ENCODE measurements around the gene KLHL29. TPM values are rescaled to one million over a fixed set of nuclear protein-coding genes. Genes with fewer than 3 reads are reported as not detected.

Gene KLHL29
- total RNA-seq, 1 experiment from 2014 or later: 2.4 TPM

DNA sequence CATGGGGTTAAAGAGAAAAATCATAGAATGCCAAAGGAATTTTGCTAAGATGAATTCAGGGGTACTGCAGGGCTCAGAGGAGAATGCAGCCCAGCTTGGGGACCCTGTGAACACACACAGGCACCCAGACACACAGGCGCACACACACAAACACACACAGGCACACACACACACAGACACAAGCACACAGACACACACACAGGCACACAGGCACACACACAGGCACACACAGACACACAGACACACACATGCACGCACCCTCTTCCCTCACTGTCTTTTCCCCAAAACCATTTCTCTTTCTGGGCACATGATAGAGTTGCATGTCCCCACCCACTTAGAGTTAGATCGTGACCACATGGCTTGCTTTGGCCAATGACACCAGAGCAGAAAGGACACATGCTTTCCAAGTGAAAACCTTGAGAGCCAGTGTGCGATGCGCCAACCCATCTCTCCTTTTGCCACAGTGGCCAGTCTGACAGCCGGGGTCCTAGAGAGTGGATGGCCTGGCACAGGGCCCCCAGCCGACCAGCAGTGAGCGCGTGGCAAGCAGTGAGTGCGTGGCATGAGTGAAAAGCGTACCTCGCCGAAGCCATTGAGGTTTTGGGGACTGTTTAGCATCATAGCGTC, 163.3 kb downstream of the KLHL29 start:
- peaks cover 11 to 18% of the 10 kb centered on the region in 2 experiments for H3K4me1 Mint-ChIP-seq
- no peak overlapping the region for H3K4me2 ChIP-seq (ENCODE audit: insufficient read depth, insufficient read length, low read length)

More for the DNA sequence above, 163.3 kb downstream of the KLHL29 start:
- no peak overlapping the region for H2AK5ac ChIP-seq (ENCODE audit: insufficient read length, low read length)
- H3K9ac ChIP-seq (ENCODE audit: extremely low read depth, insufficient read length, low read length): no peak overlapping the region
- H2BK15ac ChIP-seq (ENCODE audit: low read depth, low read length): no peak overlapping the region
- H3K27me3 ChIP-seq (ENCODE audit: insufficient read depth, low read length): no peaks in the 10 kb centered on the region
- WGBS (ENCODE audit: extremely low coverage, insufficient read length, low lambda C conversion rate): no CpG with 5 or more reads among the region's 14 CpGs
- H3K4me1 ChIP-seq (ENCODE audit: insufficient read depth, low read length): no peaks in the 10 kb centered on the region
- H3K23ac ChIP-seq (ENCODE audit: insufficient read length, low read depth, low read length): no peak overlapping the region
- Mint-ChIP-seq H3K27ac (peak overlapping the region in 1 of 3 experiments; percentile 90; a peak in 3 of 7 replicates), H3K27me3 (ENCODE audit: low read depth) (no peaks in the 10 kb centered on the region; the same call in 1 of the 2 replicates), H3K4me3 (no peak overlapping the region), H3K36me3 (ENCODE audit: insufficient read depth in 1 of 3, low read depth in 3 of 3) (no peaks in the 10 kb centered on the region; a peak in 1 of 7 replicates), H3K9me3 (no peaks in the 10 kb centered on the region)
- H2BK20ac ChIP-seq (ENCODE audit: low read depth, low read length, poor library complexity, severe bottlenecking): no peak overlapping the region
- no peak overlapping the region for H3T11ph ChIP-seq (ENCODE audit: low read length)
- no peak overlapping the region for H3K18ac ChIP-seq (ENCODE audit: insufficient read length, low read depth, low read length)
- H2BK12ac ChIP-seq (ENCODE audit: insufficient read length, low read depth, low read length): no peak overlapping the region
- no peaks in the 10 kb centered on the region for H3K23me2 ChIP-seq (ENCODE audit: insufficient read length, low read depth, low read length, poor library complexity, severe bottlenecking)
- no peak overlapping the region for H2BK5ac ChIP-seq (ENCODE audit: insufficient read length, low read length)
- no peak overlapping the region for H4K8ac ChIP-seq (replicated peaks; ENCODE audit: insufficient read length, low read depth, low read length)
- H2BK120ac ChIP-seq (ENCODE audit: low read depth, low read length, poor library complexity, severe bottlenecking): no peak overlapping the region
- TF ChIP-seq, protein P1, sequence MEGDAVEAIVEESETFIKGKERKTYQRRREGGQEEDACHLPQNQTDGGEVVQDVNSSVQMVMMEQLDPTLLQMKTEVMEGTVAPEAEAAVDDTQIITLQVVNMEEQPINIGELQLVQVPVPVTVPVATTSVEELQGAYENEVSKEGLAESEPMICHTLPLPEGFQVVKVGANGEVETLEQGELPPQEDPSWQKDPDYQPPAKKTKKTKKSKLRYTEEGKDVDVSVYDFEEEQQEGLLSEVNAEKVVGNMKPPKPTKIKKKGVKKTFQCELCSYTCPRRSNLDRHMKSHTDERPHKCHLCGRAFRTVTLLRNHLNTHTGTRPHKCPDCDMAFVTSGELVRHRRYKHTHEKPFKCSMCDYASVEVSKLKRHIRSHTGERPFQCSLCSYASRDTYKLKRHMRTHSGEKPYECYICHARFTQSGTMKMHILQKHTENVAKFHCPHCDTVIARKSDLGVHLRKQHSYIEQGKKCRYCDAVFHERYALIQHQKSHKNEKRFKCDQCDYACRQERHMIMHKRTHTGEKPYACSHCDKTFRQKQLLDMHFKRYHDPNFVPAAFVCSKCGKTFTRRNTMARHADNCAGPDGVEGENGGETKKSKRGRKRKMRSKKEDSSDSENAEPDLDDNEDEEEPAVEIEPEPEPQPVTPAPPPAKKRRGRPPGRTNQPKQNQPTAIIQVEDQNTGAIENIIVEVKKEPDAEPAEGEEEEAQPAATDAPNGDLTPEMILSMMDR (conservative IDR thresholded peaks at IDR 0.05): no peak
- no peak overlapping the region for H4K91ac ChIP-seq (ENCODE audit: insufficient read length, low read depth, low read length)
- H4K5ac ChIP-seq (ENCODE audit: insufficient read length, low read depth, low read length): no peak overlapping the region
- no peak overlapping the region for H3K27ac ChIP-seq (ENCODE audit: insufficient read length, low read depth, low read length)
- no peaks in the 10 kb centered on the region for H3K79me1 ChIP-seq (ENCODE audit: insufficient read depth, low read depth, low read length, poor library complexity, severe bottlenecking)
- no peak overlapping the region for H3K14ac ChIP-seq (ENCODE audit: insufficient read depth, low read length)
- no peaks in the 10 kb centered on the region for H3K79me2 ChIP-seq (ENCODE audit: insufficient read depth, low read length)
- H3K56ac ChIP-seq (ENCODE audit: insufficient read length, low read depth, low read length): no peak overlapping the region
- no peak overlapping the region for H2AFZ ChIP-seq (ENCODE audit: low read length)
- H4K20me1 ChIP-seq (ENCODE audit: control insufficient read depth, insufficient read depth, insufficient read length): no peaks in the 10 kb centered on the region
- DNase-seq: no peak
- H3K9me3 ChIP-seq (ENCODE audit: control insufficient read depth, low read depth, low read length): no peaks in the 10 kb centered on the region
- no peak overlapping the region for H3K4ac ChIP-seq (ENCODE audit: low read depth, low read length)
